ENCODE measurements around the gene S100A13. TPM values are rescaled to one million over a fixed set of nuclear protein-coding genes. Genes with fewer than 3 reads are reported as not detected.

Gene S100A13
- total RNA-seq, 6 experiments from 2014 or later = 10.4 to 24.5 (median 21.9) TPM

- no peak for TF ChIP-seq POLR2A (IDR thresholded peaks at IDR 0.05)
- TF ChIP-seq, protein P1, sequence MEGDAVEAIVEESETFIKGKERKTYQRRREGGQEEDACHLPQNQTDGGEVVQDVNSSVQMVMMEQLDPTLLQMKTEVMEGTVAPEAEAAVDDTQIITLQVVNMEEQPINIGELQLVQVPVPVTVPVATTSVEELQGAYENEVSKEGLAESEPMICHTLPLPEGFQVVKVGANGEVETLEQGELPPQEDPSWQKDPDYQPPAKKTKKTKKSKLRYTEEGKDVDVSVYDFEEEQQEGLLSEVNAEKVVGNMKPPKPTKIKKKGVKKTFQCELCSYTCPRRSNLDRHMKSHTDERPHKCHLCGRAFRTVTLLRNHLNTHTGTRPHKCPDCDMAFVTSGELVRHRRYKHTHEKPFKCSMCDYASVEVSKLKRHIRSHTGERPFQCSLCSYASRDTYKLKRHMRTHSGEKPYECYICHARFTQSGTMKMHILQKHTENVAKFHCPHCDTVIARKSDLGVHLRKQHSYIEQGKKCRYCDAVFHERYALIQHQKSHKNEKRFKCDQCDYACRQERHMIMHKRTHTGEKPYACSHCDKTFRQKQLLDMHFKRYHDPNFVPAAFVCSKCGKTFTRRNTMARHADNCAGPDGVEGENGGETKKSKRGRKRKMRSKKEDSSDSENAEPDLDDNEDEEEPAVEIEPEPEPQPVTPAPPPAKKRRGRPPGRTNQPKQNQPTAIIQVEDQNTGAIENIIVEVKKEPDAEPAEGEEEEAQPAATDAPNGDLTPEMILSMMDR (IDR thresholded peaks at IDR 0.05) = no peak
- intact Hi-C loops (cut with DNase I) = loop anchor here (5.0 to 10.0 kb wide), 2 partner anchors 55 to 57 kb away; no protein-coding TSS in a partner anchor
- 63% methylated on average over 8 of the region's 8 CpGs for WGBS (ENCODE audit: insufficient coverage, low coverage, low lambda C conversion rate, missing lambda C conversion rate)
- H3K27ac ChIP-seq = no peak overlapping the region
- H3K9me3 ChIP-seq = no peaks in the 10 kb centered on the region
- ATAC-seq (no peak), DNase-seq (no peak)
- no peaks in the 10 kb centered on the region for H3K36me3 ChIP-seq
- peaks cover 0 to 7% (median 1%) of the 10 kb centered on the region in 4 donors for H3K4me1 ChIP-seq
- no peaks in the 10 kb centered on the region for H3K27me3 ChIP-seq
- no peak overlapping the region for H3K4me3 ChIP-seq
Observed at GRCh38 chr1:153569465-153569864, 57.8 kb downstream of the S100A13 start.

Other genes starting within 250 kb of the S100A13 start
- 10 to 100 TPM; 16.0 to 47.4 (median 30.0) TPM for gene S100A8, start 236.4 kb downstream of the S100A13 start, total RNA-seq
- not detected for gene S100A7A, start 211.0 kb downstream of the S100A13 start, total RNA-seq
- not detected for gene S100A7, start 166.9 kb downstream of the S100A13 start, total RNA-seq
- gene S100A6, start 91.5 kb downstream of the S100A13 start, total RNA-seq = 10 to 100 TPM in 5 of 6 experiments, 1 to 10 TPM in 1; 6.6 to 24.0 (median 12.0) TPM
- gene S100A5, start 86.6 kb downstream of the S100A13 start, total RNA-seq = not detected
- gene S100A4, start 81.7 kb downstream of the S100A13 start, total RNA-seq = 10 to 100 TPM in 4 of 6 experiments, 1 to 10 TPM in 2; 7.6 to 21.6 (median 14.0) TPM
- gene S100A3, start 78.2 kb downstream of the S100A13 start, total RNA-seq = under 1 TPM in 1 of 6 experiments, not detected in 5; 0.29 TPM
- not detected for gene S100A2, start 61.7 kb downstream of the S100A13 start, total RNA-seq
- gene S100A16, start 14.4 kb downstream of the S100A13 start, total RNA-seq = 100 to 1,000 TPM in 2 of 6 experiments, 10 to 100 TPM in 4; 55.9 to 151 (median 71.8) TPM
- 10 to 100 TPM in 2 of 6 experiments, 1 to 10 TPM in 4; 1.8 to 14.0 (median 5.2) TPM for gene S100A14, start 11.2 kb downstream of the S100A13 start, total RNA-seq
- 1 to 10 TPM in 3 of 6 experiments, under 1 TPM in 3; 0.40 to 2.1 (median 1.0) TPM for gene S100A1, start 929 bp upstream of the S100A13 start, total RNA-seq
- 10 to 100 TPM; 21.9 to 29.7 (median 26.0) TPM for gene CHTOP, start 6.6 kb upstream of the S100A13 start, total RNA-seq
- 10 to 100 TPM; 14.6 to 33.2 (median 18.0) TPM for gene SNAPIN, start 31.2 kb upstream of the S100A13 start, total RNA-seq
- 10 to 100 TPM; 30.2 to 55.9 (median 38.7) TPM for gene ILF2, start 43.5 kb upstream of the S100A13 start, total RNA-seq
- 10 to 100 TPM in 1 of 6 experiments, 1 to 10 TPM in 5; 5.0 to 14.4 (median 5.7) TPM for gene NPR1, start 51.2 kb upstream of the S100A13 start, total RNA-seq
- 10 to 100 TPM; 16.5 to 29.1 (median 22.6) TPM for gene INTS3, start 100.5 kb upstream of the S100A13 start, total RNA-seq
- gene SLC27A3, start 147.9 kb upstream of the S100A13 start, total RNA-seq = 10 to 100 TPM; 25.4 to 50.4 (median 36.9) TPM

All from right lobe of liver (tissue), 6 donors.